HG02798 (cell line): ENCODE results near the gene PDE4B.

Experiments used
- ATAC-seq: cut with Tn5 transposase; IDR thresholded peaks from one replicate; pipeline ENCODE4 v1.9.1; 2021; ENCODE audit warnings: mild to moderate bottlenecking; ENCODE audit not compliant: unreplicated experiment, poor library complexity

Gene PDE4B

DNA sequence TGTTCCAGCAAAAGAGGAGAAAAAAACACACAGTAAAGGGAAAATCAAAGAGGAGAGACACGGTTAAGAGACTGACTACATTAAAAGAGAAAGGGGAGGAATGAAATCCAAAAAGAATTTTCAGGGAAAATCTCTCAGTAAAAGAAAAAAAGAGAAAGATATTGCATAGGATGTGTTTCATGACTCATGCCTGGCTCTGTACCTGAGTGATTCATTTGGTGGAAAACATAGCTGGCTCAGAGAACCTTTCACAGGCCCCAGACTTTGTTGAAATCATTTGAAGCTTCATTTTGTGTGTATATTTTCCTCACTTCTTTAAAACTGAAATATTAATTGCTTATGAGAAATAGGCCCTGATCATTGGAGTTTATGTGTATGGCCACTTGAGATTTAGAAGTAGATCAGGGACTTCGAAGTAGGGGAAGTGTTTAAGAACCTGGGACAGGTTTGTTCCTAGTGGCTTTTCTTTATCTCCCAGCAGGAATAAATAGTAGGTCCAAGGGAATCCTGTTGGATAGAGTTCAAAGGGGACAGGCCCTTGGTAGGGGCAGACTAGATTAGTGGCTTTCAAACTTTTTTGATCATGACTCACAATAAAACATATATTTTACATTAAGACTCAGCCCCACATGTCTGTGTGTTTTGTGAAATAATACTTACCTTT is 502.1 kb downstream of the PDE4B start:
- no peak for ATAC-seq

GRCh38 chr1:66295803-66296202 is 503.1 kb downstream of the PDE4B start:
- ATAC-seq = no peak

GRCh38 chr1:66296370-66296769 is 503.7 kb downstream of the PDE4B start:
- ATAC-seq = no peak

- ATAC-seq = no peak
These were observed 504.3 kb downstream of the PDE4B start for GRCh38 chr1:66296951-66297350.

DNA sequence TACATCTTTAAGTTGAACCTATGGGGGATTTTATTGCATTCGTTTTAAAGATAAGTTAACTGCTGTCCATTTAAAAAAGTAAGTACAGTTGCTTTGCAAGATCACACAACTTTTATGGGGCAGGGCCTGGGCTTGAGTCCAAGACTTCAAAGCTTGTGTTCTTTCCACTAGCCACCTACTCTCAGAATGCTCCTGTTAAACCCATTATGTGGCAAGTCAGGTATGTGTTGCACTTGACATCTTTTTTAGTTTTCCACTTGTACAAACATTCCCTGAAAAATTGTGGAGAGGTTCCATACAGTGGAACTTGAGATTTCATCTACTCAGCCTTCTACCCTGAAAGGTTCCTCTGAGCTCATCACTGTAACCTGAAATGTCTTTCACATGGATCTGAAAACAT is 505.8 kb downstream of the PDE4B start:
- ATAC-seq = no peak

DNA sequence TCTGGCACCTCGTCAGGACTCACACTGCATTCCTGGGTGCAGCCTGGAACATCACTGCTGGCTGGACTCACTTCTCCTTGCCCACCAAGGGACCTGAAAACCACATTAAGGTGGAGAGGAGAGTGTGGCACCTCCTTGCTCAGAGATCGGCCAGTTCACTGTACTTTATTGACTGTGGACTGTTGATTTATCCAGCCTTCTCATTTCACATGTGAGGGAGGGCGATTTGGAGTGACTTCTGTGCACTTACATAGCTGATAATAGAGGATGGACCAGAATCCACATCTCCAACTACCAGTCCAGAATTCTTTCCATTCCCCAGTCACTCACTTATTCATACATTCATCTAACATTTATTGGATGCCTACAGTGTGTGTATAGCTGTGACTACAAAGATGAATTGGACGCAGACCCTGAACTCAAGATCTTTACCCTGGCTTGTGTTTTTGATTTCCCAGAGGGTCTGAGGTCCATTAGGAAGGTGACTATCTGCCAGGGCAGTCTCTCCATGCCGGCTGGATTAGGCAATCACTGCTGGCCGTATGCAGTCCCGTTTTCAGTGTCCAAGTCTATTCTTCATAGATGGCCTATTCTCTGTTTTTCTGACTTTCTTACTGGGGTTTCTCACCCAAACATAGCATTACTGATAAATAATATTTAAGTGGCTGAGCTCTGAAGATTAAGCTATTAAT is 507.7 kb downstream of the PDE4B start:
- no peak for ATAC-seq

DNA sequence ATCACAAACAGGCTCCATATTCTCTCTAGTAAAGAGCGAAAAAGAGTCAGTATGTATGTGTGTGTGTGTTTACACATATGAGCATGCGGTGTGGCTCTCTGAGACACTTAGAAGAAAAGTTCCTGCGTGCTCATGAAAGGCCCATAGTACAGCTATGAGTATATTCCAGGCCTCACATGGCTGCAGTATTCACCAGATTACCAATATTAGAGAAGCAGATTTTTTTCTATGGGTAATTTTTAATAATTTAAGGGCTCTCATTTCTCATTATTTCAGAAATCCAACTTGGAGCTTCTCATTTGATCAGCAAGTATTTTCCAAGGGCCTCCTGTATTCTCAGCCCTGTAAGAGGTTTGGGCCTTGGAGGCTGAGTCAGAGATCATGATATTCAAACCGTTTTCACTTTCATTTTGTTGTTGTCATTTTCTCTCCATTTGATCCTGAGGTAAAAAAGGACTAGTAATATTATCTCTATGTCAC is 508.3 kb downstream of the PDE4B start:
- peak; percentile 77 for ATAC-seq

GRCh38 chr1:66302184-66302742 is 509.6 kb downstream of the PDE4B start:
- no peak for ATAC-seq

DNA sequence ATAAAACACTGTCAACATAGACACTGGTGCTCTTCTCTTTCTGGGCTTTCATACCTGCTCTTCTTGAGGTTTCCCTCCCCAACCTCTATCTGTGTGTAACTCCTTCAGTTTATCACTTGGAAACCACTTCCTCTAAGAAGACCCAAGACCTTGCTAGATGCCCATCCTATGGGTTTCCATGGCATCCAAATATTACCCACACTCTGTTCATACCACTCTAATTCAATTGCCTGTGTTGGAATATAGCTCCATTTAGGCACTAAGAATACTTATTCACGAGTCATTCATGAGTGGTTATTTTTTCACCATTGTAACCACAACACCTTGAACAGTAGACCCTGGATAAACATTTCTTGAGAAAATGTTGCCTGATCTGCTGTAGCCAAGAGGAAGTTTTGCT is 510.1 kb downstream of the PDE4B start:
- no peak for ATAC-seq

DNA sequence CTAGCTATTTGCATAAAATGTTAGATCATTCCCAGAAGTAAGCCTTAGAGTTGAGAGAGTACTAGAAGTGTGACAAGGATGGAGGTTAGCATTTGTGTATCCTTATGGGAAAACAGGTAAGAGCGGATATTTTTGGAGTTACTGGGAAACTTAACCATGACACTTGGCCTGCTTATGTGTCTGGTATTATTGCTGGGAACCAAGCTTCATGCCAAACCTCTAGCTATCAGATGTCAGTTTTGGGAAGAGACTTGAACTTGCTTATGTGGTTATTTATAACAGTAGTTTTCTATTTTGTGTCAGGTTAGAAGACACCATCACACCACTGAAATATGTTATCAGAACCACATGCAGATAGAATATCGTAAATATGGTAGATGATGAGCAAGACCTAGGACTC is 511.0 kb downstream of the PDE4B start:
- ATAC-seq = no peak

DNA sequence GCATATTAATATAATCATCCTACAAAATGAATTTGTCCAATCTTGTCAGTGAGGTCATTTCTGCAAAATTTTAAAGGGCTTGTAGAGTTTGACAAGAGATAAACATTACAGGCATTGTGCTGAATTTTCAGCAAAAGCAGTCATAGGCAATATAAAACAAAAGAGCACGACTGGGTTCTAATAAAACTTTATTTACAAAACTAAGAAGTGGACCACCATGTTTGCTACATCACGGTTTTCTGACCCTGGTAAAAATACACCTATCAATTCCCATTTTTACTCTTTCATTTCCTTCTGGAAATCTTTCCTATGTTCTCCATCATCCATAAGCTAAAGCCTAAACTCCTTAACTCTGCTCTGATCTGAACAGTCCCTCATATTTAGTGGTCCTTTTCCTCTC is 511.4 kb downstream of the PDE4B start:
- no peak for ATAC-seq

GRCh38 chr1:66305927-66306326 is 513.2 kb downstream of the PDE4B start:
- ATAC-seq = no peak

DNA sequence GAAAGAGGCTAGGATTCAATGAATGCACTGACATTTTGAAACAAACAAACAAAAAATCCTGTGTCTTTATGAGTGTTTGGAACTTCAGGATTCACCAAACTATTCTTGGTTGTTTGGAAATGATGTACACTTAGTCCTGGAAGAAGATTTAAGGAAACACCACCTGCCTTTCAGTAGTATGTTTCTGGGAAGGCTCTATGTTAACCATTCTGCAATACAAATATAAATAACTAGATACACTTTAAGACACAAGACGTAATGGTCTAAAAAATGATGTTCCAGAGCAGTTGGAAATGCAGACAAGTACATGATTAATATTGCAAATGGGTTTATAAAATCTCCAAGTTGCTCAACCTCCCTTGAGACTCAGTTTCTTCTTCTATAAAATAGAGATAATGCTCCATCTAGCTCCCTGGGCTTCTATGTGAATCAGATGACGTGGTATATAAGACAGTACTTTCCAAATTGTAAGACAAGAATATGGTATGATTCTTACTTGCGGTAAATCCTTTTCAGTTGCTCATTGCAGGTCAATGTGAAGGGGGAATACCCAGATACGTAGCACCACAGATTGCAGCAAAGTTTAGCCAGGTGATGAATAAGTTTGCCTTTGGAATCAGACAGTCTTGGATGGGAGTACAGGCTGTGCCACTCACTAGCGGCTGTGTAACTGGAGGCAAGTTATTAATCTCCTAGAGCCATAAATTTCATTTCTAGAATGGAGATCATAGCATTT is 516.5 kb downstream of the PDE4B start:
- ATAC-seq = no peak

GRCh38 chr1:66311092-66311491 is 518.4 kb downstream of the PDE4B start:
- no peak for ATAC-seq

- no peak for ATAC-seq
These were observed 518.9 kb downstream of the PDE4B start for GRCh38 chr1:66311628-66312027.

DNA sequence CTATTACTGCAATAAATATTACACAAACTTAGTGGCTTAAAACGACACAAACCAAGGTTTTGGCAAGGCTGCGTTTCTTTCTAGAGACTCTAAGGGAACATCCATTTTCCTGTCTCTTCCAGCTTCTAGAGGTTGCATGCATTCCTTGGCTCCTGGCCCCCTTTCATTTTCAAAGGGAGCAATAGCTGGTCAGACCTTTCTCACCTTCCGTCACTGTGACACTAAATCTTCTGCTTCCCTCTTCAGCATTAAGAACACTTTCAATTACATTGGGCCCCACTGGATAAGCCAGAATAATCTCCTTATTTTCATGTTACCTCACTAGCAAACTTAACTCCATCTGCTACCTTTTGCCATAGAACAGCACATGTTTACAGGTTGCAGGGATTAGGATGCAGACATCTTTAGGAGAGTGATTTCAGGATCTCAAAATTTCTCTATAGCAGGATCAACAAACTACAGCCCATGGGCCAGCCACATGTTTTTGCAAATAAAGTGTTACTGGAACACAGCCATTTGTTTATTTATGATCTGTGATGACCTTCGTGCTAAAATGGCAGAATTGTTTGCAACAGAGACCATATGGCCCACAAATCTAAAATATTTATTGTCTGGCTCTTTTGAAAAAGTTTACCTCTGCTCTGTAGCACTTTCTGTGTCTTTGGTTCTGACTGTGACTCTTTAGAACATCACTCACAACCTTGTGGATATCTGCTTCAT is 519.7 kb downstream of the PDE4B start:
- no peak for ATAC-seq

DNA sequence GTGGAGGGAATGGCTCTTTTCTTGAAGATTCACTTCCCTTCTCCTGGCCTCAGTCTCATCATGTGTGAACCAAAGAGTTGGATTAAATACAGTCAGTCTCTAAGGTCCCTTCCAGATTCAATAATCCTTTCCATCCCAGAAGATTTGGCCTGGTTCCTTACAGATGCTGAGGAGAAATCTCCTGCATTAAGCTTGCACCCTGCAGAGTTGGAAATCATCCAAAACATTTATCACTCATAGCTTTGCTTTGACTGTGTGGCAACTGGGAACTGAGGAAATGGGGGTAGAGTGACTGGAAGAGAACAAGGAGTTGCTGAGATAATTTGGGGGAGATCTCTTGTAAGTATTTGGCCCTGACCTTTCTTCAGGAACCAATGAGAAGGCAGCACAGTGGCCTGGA is 520.7 kb downstream of the PDE4B start:
- ATAC-seq = no peak

DNA sequence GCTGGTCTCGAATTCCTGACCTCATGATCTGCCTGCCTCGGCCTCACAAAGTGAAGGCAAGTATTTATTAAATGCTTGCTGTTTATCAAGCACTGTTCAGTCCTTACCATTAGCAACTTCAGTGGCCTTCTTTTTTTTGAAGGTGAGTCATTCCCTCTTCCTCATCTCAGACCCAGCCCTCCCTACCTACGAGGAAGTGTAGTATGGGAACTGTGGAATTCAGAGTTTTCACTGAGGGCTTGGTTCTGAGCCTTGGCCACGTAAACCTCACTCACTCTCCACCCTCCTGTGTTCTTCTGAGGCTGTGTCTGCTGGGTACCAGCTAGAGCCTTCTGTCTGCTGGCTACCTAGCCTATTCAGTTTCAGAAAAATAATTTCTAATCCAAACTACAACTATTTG is 523.0 kb downstream of the PDE4B start:
- ATAC-seq = no peak

GRCh38 chr1:66316464-66317247 is 524.0 kb downstream of the PDE4B start:
- peak; percentile 40 for ATAC-seq

DNA sequence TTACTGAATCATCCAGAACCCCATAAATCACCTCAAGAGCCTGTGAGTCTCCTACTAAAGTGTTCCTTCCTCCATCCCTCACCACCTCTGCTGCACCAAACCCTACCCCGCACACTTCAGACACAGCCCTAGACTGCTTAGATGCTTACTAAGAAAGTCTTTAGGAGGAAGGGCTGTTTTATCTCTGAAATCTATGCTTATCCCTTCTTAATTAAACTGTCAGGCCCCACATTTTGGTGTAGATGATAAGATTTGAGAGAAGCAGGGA is 524.5 kb downstream of the PDE4B start:
- ATAC-seq = no peak
